ENCODE measurements around the gene HAUS6. TPM values are rescaled to one million over a fixed set of nuclear protein-coding genes. Genes with fewer than 3 reads are reported as not detected.

Gene HAUS6
- total and polyA plus RNA-seq, 2 of the 8 experiments (the other 6 are each of a cell fraction or from before 2014, with no cell fraction given), result 11.7 to 52.4 TPM

DNA sequence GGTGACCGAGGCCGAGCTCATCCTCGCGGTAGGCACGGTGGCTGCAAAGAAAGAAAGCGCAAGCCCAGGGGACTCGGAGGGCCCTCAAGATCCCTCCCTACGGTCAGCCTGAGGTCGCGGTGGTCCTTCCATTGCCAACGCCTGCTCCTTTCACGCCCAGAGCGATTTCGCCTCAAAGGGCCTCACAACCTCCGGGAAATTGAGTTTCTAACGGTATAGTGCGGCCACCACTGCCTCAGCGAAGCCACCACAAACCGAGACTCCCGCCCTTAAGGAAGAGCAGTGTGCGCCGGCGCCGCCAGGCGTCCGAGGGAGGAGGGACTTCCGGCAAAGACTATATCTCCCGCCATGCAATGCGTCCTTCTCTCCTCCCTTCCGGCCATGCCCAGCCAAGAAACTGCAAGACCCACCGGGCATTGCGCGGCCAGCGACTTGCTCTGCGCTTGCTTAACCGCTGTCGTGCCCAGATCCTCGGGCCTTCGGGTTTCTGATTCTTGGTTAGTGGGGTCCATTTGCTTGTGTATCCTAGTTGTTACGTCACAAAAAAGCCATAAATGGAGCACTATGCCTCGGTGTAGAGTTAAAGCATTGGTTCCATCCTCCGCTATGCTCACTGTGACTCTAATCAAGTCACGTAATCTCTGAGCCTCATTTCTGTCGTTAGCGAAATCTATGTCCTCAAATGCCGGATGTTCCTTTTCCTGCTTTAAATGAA, at the start of gene HAUS6 (continued):
- no peak for TF ChIP-seq BACH1 (IDR thresholded peaks at IDR 0.05; ENCODE audit: low read length)
- no peak for TF ChIP-seq SP1 (IDR thresholded peaks at IDR 0.05; ENCODE audit: low read depth, low read length)
- 0 out of 2 replicates have a peak, but pooled peaks have one; percentile 3 for TF ChIP-seq TEAD4 (IDR thresholded peaks at IDR 0.05; ENCODE audit: low read depth, low read length)
- no peak for TF ChIP-seq FOSL1 (IDR thresholded peaks at IDR 0.05; ENCODE audit: insufficient read depth, low read depth, low read length)
- TF ChIP-seq, protein P1, sequence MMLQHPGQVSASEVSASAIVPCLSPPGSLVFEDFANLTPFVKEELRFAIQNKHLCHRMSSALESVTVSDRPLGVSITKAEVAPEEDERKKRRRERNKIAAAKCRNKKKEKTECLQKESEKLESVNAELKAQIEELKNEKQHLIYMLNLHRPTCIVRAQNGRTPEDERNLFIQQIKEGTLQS (IDR thresholded peaks at IDR 0.05; ENCODE audit: insufficient read depth, low read depth, low read length), result no peak
- TF ChIP-seq RAD21 (IDR thresholded peaks at IDR 0.05 in 1 of 2, conservative IDR thresholded peaks at IDR 0.05 in 1 of 2; ENCODE audit: low read depth in 2 of 2, low read length in 2 of 2), result no peak
- peak; percentile 77 for TF ChIP-seq SIX5 (IDR thresholded peaks at IDR 0.05; ENCODE audit: low read depth, low read length)
- TF ChIP-seq TBP (IDR thresholded peaks at IDR 0.05; ENCODE audit: low read depth, low read length), result peak; percentile 83
- TF ChIP-seq, protein P2, sequence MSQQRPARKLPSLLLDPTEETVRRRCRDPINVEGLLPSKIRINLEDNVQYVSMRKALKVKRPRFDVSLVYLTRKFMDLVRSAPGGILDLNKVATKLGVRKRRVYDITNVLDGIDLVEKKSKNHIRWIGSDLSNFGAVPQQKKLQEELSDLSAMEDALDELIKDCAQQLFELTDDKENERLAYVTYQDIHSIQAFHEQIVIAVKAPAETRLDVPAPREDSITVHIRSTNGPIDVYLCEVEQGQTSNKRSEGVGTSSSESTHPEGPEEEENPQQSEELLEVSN (IDR thresholded peaks at IDR 0.05), result peak; percentile 80
- TF ChIP-seq BRCA1 (IDR thresholded peaks at IDR 0.05; ENCODE audit: low read depth, low read length), result no peak
- no peak for TF ChIP-seq JUN (IDR thresholded peaks at IDR 0.05; ENCODE audit: low read depth, low read length)
- TF ChIP-seq JUND (IDR thresholded peaks at IDR 0.05; ENCODE audit: low read length), result no peak
- peak; percentile 90 for TF ChIP-seq CEBPB (IDR thresholded peaks at IDR 0.05; ENCODE audit: low read depth, low read length)
- TF ChIP-seq EZH2 (IDR thresholded peaks at IDR 0.05; ENCODE audit: low read depth, low read length, severe bottlenecking), result no peak
- TF ChIP-seq SAP30 (IDR thresholded peaks at IDR 0.05; ENCODE audit: insufficient read depth, insufficient replicate concordance, low read length), result peak; percentile 46
- no peak for TF ChIP-seq EGR1 (IDR thresholded peaks at IDR 0.05; ENCODE audit: borderline replicate concordance, low read depth, low read length)
- TF ChIP-seq CHD1 (IDR thresholded peaks at IDR 0.05; ENCODE audit: low read depth, low read length), result no peak
- no peak for TF ChIP-seq SIRT6 (IDR thresholded peaks at IDR 0.05; ENCODE audit: low read length)
- peak; percentile 38; the same call in 1 of the 2 replicates for TF ChIP-seq NRF1 (IDR thresholded peaks at IDR 0.05; ENCODE audit: low read depth, low read length)
- 0 out of 2 replicates have a peak, but pooled peaks have one; percentile 53 for TF ChIP-seq RBBP5 (IDR thresholded peaks at IDR 0.05; ENCODE audit: borderline replicate concordance, low read depth, low read length)
- peak; percentile 68 for TF ChIP-seq KDM4A (IDR thresholded peaks at IDR 0.05; ENCODE audit: low read depth, low read length, severe bottlenecking)
- TF ChIP-seq SRF (IDR thresholded peaks at IDR 0.05; ENCODE audit: low read depth, low read length), result 0 out of 2 replicates have a peak, but pooled peaks have one; percentile 43
- peak; percentile 93 for TF ChIP-seq GABPA (IDR thresholded peaks at IDR 0.05; ENCODE audit: borderline replicate concordance, insufficient read depth, low read length)
- TF ChIP-seq POLR2A (IDR thresholded peaks at IDR 0.05; ENCODE audit: control extremely low read depth in 1 of 2, low read depth in 2 of 2, low read length in 2 of 2), result peak; percentile 63 to 95
